ENCODE data around the gene RPS5. TPM values are rescaled to one million over a fixed set of nuclear protein-coding genes. Genes with fewer than 3 reads are reported as not detected.

The RPS5 gene
- total and polyA plus RNA-seq, 9 of the 15 experiments (the other 6 are each of a cell fraction or from before 2014, with no cell fraction given), result 1,228 to 3,570 (median 2,484) TPM

- POLR2A ChIA-PET, result interaction anchor here (0.6 to 1.2 kb wide), 3 partner anchors 10 to 22 kb away, joined by 3 to 6 read pairs (median 5); partner anchors contain the start of gene ZNF497
- DNase-seq (ENCODE audit: extremely low read depth in 1 of 4, low spot score in 3 of 4) (no peak), FAIRE-seq (no peak), ATAC-seq (no peak)
- H3K9ac ChIP-seq (ENCODE audit: insufficient read depth in 1 of 2, low read depth in 2 of 2, low read length in 2 of 2), result peak overlapping the region in 1 of 2 experiments; percentile 64; a peak in 2 of 4 replicates
- H2AFZ ChIP-seq (ENCODE audit: low read depth, low read length), result no peak overlapping the region
- no peaks in the 10 kb centered on the region for H4K20me1 ChIP-seq (replicated peaks; ENCODE audit: control insufficient read depth, insufficient read depth, low read length)
- TF ChIP-seq POLR2H (tag; IDR thresholded peaks at IDR 0.05; ENCODE audit: low read depth) (no peak), SIRT6 (IDR thresholded peaks at IDR 0.05; ENCODE audit: low read depth, low read length) (no peak), ATF4 (CRISPR knock-in tag; IDR thresholded peaks at IDR 0.05) (no peak), ZNF134 (CRISPR knock-in tag; conservative IDR thresholded peaks at IDR 0.05) (no peak), POLR3G (IDR thresholded peaks at IDR 0.05; ENCODE audit: extremely low read depth, insufficient read length, insufficient replicate concordance) (no peak), ZNF124 (CRISPR knock-in tag; IDR thresholded peaks at IDR 0.05) (no peak), ZBTB7A (IDR thresholded peaks at IDR 0.05; ENCODE audit: borderline replicate concordance, control insufficient read depth, low read depth, low read length) (no peak), ASH1L (IDR thresholded peaks at IDR 0.05; ENCODE audit: borderline replicate concordance, low read depth, partially characterized antibody) (no peak), CEBPG (CRISPR knock-in tag; IDR thresholded peaks at IDR 0.05) (no peak), CEBPG (tag; conservative IDR thresholded peaks at IDR 0.05 in 1 of 2, IDR thresholded peaks at IDR 0.05 in 1 of 2) (no peak), SRSF1 (IDR thresholded peaks at IDR 0.05; ENCODE audit: low read depth, low read length) (no peak), HEY1 (CRISPR knock-in tag; IDR thresholded peaks at IDR 0.05; ENCODE audit: borderline replicate concordance) (no peak), TCF3 (CRISPR knock-in tag; IDR thresholded peaks at IDR 0.05) (no peak), WHSC1 (IDR thresholded peaks at IDR 0.05; ENCODE audit: low read length) (no peak), MBD2 (IDR thresholded peaks at IDR 0.05; ENCODE audit: borderline replicate concordance, low read depth) (no peak), ZNF444 (CRISPR knock-in tag; IDR thresholded peaks at IDR 0.05) (no peak), ZBTB9 (CRISPR knock-in tag; IDR thresholded peaks at IDR 0.05) (no peak), MTA3 (IDR thresholded peaks at IDR 0.05; ENCODE audit: borderline replicate concordance) (no peak)
- intact Hi-C loops (cut with micrococcal nuclease), result no loop called here
- H3K36me3 ChIP-seq (ENCODE audit: control insufficient read depth, insufficient read depth, low read length), result no peaks in the 10 kb centered on the region
- in situ Hi-C loops (cut with MboI), result no loop called here
- peaks cover 2 to 22% of the 10 kb centered on the region in 2 experiments; a peak in 4 of 5 replicates for H3K4me1 ChIP-seq (replicated peaks in 1 of 2; ENCODE audit: control insufficient read depth in 2 of 2, insufficient read depth in 2 of 2, low read length in 2 of 2)
- no peak overlapping the region for H3K27ac ChIP-seq (ENCODE audit: extremely low read depth, low read depth, low read length)
- no peaks in the 10 kb centered on the region for H3K79me2 ChIP-seq (ENCODE audit: control insufficient read depth, insufficient read depth, low read length)
- BruUV-seq (replicated peaks), result no TSS peak
- H3K9me3 ChIP-seq (replicated peaks; ENCODE audit: control insufficient read depth, insufficient read depth, low read depth, low read length), result no peaks in the 10 kb centered on the region
- WGBS (ENCODE audit: insufficient coverage, low coverage, missing lambda C conversion rate), result 62% methylated on average over 23 of the region's 23 CpGs
- CTCF ChIA-PET (ENCODE audit: low intra/inter-chr PET ratio), result no interaction called here
- H3K9me1 ChIP-seq (ENCODE audit: control insufficient read depth, insufficient read depth, low read length), result no peaks in the 10 kb centered on the region
- no peaks in the 10 kb centered on the region for H3K27me3 ChIP-seq (ENCODE audit: control insufficient read depth in 2 of 2, insufficient read depth in 2 of 2, low read length in 2 of 2)
- H3K4me2 ChIP-seq (ENCODE audit: insufficient read depth, low read length), result no peak overlapping the region
- H3K4me3 ChIP-seq, result no peak overlapping the region
Observed at GRCh38 chr19:58351990-58352755, 34.9 kb upstream of the RPS5 start.
